HG02610 (cell line): ENCODE data around the gene SEMA4A.

Source experiments
- ATAC-seq: cut with Tn5 transposase; IDR thresholded peaks from one replicate; pipeline ENCODE4 v1.9.1; 2021; ENCODE audit warnings: mild to moderate bottlenecking, moderate library complexity; ENCODE audit not compliant: unreplicated experiment

The SEMA4A gene

GRCh38 chr1:156134716-156135435, 18.5 kb upstream of the SEMA4A start:
- ATAC-seq: no peak

GRCh38 chr1:156135930-156136871, 17.2 kb upstream of the SEMA4A start:
- ATAC-seq: no peak

- no peak for ATAC-seq
These were observed 16.4 kb upstream of the SEMA4A start for GRCh38 chr1:156136970-156137483.

GRCh38 chr1:156138458-156138867, 14.9 kb upstream of the SEMA4A start:
- no peak for ATAC-seq

- ATAC-seq: no peak
These were observed 12.3 kb upstream of the SEMA4A start for GRCh38 chr1:156140879-156141707.

- ATAC-seq: no peak
These were observed 9.5 kb upstream of the SEMA4A start for GRCh38 chr1:156143765-156144489.

- no peak for ATAC-seq
These were observed 8.6 kb upstream of the SEMA4A start for GRCh38 chr1:156144742-156145141.

- ATAC-seq: no peak
These were observed 7.8 kb upstream of the SEMA4A start for GRCh38 chr1:156145650-156146019.

- no peak for ATAC-seq
These were observed 7.2 kb upstream of the SEMA4A start for GRCh38 chr1:156146020-156146768.

- no peak for ATAC-seq
These were observed 6.5 kb upstream of the SEMA4A start for GRCh38 chr1:156146769-156147405.

- no peak for ATAC-seq
These were observed 5.2 kb upstream of the SEMA4A start for GRCh38 chr1:156148216-156148615.

GRCh38 chr1:156149374-156150332, 3.7 kb upstream of the SEMA4A start:
- peak; percentile 38 for ATAC-seq

GRCh38 chr1:156150333-156151011, 2.9 kb upstream of the SEMA4A start:
- no peak for ATAC-seq

- ATAC-seq: no peak
These were observed 2.2 kb upstream of the SEMA4A start for GRCh38 chr1:156151093-156151688.

GRCh38 chr1:156152628-156153027, 757 bp upstream of the SEMA4A start:
- no peak for ATAC-seq

GRCh38 chr1:156154317-156154749, 948 bp downstream of the SEMA4A start:
- ATAC-seq: peak; percentile 65
